HCT116 (cell line): ENCODE measurements around the gene ZNF503.

Source experiments
- EZH2phosphoT487 ChIP-seq: fragments of 200-600 bp; IDR thresholded peaks from 2 replicates; pipeline ENCODE4 v1.6.1; 2018; ENCODE audit warnings: antibody characterized with exemption, borderline replicate concordance
- POLR2AphosphoS5 ChIP-seq: IDR thresholded peaks from 2 replicates; pipeline ENCODE4 v1.6.1; 2011; ENCODE audit warnings: mild to moderate bottlenecking, low read depth, low read length, moderate library complexity
- TF ChIP-seq, protein P1 (sequence below), 3 experiments: fragments of 200-600 bp in 1 of 3; sonication (generic) in 1 of 3; IDR thresholded peaks in 2 of 3; conservative IDR thresholded peaks in 1 of 3; 2 replicates each; pipeline ENCODE4 v1.5.1; 2012 to 2017; ENCODE audit warnings: low read depth in 2 of 3, low read length in 2 of 3, antibody characterized with exemption in 1 of 3, borderline replicate concordance in 1 of 3, control low read depth in 1 of 3, mild to moderate bottlenecking in 1 of 3, mixed read lengths in 1 of 3, mixed run types in 1 of 3, moderate library complexity in 1 of 3; ENCODE audit not compliant: insufficient read depth in 1 of 3

- TF ChIP-seq, protein P1, sequence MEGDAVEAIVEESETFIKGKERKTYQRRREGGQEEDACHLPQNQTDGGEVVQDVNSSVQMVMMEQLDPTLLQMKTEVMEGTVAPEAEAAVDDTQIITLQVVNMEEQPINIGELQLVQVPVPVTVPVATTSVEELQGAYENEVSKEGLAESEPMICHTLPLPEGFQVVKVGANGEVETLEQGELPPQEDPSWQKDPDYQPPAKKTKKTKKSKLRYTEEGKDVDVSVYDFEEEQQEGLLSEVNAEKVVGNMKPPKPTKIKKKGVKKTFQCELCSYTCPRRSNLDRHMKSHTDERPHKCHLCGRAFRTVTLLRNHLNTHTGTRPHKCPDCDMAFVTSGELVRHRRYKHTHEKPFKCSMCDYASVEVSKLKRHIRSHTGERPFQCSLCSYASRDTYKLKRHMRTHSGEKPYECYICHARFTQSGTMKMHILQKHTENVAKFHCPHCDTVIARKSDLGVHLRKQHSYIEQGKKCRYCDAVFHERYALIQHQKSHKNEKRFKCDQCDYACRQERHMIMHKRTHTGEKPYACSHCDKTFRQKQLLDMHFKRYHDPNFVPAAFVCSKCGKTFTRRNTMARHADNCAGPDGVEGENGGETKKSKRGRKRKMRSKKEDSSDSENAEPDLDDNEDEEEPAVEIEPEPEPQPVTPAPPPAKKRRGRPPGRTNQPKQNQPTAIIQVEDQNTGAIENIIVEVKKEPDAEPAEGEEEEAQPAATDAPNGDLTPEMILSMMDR (IDR thresholded peaks at IDR 0.05 in 2 of 3, conservative IDR thresholded peaks at IDR 0.05 in 1 of 3; ENCODE audit: borderline replicate concordance in 1 of 3, insufficient read depth in 1 of 3, low read depth in 2 of 3, low read length in 2 of 3), result no peak
- TF ChIP-seq EZH2phosphoT487 (no peak), POLR2AphosphoS5 (no peak; the same call in 1 of the 2 replicates)
These were observed 3.4 kb upstream of the ZNF503 start for GRCh38 chr10:75404815-75405597.
